Hepatocyte (in vitro differentiated cells): ENCODE measurements around the gene UQCRQ.
A peak's percentile ranks its signal among the peaks of the same experiment; 100 is the strongest.

Experiments used
- EZH2 ChIP-seq: fragments of 200-600 bp; sonication (generic); IDR thresholded peaks from 2 replicates; pipeline ENCODE4 v1.6.1; 2016; ENCODE audit warnings: antibody characterized with exemption, mild to moderate bottlenecking, borderline replicate concordance
- TF ChIP-seq, protein P1 (sequence below): fragments of 200-600 bp; sonication (generic); IDR thresholded peaks from 2 replicates; pipeline ENCODE4 v1.5.1; 2016; ENCODE audit warnings: antibody characterized with exemption, mild to moderate bottlenecking; ENCODE audit not compliant: poor library complexity

DNA sequence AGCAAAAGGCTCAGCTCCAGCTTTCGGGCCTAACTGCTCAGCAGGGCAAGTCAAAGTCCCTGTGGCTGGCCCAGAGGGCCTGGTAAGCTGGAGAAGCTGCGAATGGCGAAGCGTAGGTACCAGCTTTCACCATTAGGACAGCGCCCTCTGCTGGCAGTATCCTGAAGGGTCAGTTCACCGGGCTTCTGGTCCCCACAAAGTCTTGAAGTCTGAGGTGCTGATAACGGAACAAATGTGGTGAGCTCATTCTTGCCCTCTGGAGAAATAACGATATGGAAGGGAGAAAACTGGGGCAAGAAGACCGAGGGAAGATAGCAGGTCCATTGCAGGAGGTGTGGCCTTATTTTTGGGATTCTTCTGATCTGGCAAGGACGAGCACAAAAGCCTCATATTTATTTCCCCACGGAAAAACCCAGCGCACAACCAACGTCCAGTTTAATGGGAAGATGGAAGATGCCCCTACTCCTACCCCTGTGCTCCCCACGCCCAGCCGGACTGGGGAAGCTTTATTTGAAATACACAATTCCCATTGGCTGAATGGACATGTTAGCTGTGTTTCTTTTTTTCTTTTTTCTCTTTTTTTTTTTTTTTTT, 46.2 kb upstream of the UQCRQ start:
- TF ChIP-seq, protein P1, sequence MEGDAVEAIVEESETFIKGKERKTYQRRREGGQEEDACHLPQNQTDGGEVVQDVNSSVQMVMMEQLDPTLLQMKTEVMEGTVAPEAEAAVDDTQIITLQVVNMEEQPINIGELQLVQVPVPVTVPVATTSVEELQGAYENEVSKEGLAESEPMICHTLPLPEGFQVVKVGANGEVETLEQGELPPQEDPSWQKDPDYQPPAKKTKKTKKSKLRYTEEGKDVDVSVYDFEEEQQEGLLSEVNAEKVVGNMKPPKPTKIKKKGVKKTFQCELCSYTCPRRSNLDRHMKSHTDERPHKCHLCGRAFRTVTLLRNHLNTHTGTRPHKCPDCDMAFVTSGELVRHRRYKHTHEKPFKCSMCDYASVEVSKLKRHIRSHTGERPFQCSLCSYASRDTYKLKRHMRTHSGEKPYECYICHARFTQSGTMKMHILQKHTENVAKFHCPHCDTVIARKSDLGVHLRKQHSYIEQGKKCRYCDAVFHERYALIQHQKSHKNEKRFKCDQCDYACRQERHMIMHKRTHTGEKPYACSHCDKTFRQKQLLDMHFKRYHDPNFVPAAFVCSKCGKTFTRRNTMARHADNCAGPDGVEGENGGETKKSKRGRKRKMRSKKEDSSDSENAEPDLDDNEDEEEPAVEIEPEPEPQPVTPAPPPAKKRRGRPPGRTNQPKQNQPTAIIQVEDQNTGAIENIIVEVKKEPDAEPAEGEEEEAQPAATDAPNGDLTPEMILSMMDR = peak; percentile 88
- no peak for TF ChIP-seq EZH2
